ENCODE results near the gene APOC1.
"Not testable (repeated sequence)": the region's sequence is repeated elsewhere in the genome, so short reads cannot be mapped to it uniquely, and the experiment has no call there.

Gene APOC1

DNA sequence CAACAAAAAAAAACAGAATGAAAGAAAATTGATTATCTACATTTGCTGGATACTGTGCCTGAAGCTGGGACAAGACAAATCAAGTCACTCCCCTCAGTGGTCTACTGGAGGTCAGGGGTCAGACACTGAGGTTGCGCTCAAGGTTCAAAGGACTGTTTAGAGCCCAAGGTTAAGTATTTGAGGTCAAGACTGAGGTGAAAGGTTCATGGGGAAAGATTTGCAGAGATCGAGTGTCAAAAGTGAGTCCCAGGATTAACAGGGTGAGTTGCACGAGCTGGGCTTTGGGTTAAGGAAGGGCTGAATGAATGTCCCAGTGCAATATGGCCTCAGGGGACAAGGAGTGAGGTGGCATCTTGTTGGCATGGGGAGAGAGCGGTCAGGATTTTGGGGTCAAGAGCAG is 26.8 kb upstream of the APOC1 start:
- Histone ChIP-seq H3K4me1 (no peaks in the 10 kb centered on the region), H3K9me3 (no peaks in the 10 kb centered on the region), H3K4me3 (ENCODE audit: low read depth, low read length) (no peak overlapping the region), H3K36me3 (peaks cover 7% of the 10 kb centered on the region), H3K27me3 (no peaks in the 10 kb centered on the region)
- no peak for TF ChIP-seq CTCF (IDR thresholded peaks at IDR 0.05; ENCODE audit: low read depth, low read length)
- DNase-seq: no peak

GRCh38 chr19:44888335-44888734 is 26.1 kb upstream of the APOC1 start:
- H3K27me3 ChIP-seq; DNase-seq; H3K4me3 ChIP-seq (ENCODE audit: low read depth, low read length); H3K9me3 ChIP-seq; H3K4me1 ChIP-seq: not testable (repeated sequence)
- peaks cover 14% of the 10 kb centered on the region for H3K36me3 ChIP-seq

GRCh38 chr19:44889830-44890365 is 24.5 kb upstream of the APOC1 start:
- H3K4me1 ChIP-seq: no peaks in the 10 kb centered on the region
- no peak for TF ChIP-seq CTCF (IDR thresholded peaks at IDR 0.05; ENCODE audit: low read depth, low read length)
- peak overlapping the region; percentile 65 for H3K4me3 ChIP-seq (ENCODE audit: low read depth, low read length)
- H3K36me3 ChIP-seq: peaks cover 27% of the 10 kb centered on the region
- no peak for DNase-seq
- no peaks in the 10 kb centered on the region for H3K9me3 ChIP-seq
- no peaks in the 10 kb centered on the region for H3K27me3 ChIP-seq

GRCh38 chr19:44890366-44891015 is 23.9 kb upstream of the APOC1 start:
- no peaks in the 10 kb centered on the region for H3K27me3 ChIP-seq
- H3K36me3 ChIP-seq: peaks cover 33% of the 10 kb centered on the region
- H3K4me3 ChIP-seq (ENCODE audit: low read depth, low read length): peak overlapping the region; percentile 65
- H3K9me3 ChIP-seq: no peaks in the 10 kb centered on the region
- DNase-seq: peak; percentile 100
- TF ChIP-seq CTCF (IDR thresholded peaks at IDR 0.05; ENCODE audit: low read depth, low read length): no peak
- H3K4me1 ChIP-seq: no peaks in the 10 kb centered on the region

GRCh38 chr19:44891016-44891882 is 23.2 kb upstream of the APOC1 start, which contains the start of gene TOMM40:
TSS of gene TOMM40 (plus strand) at chr19:44891254. CDS start at chr19:44891416, 162 bp downstream.
- no peak for TF ChIP-seq CTCF (IDR thresholded peaks at IDR 0.05; ENCODE audit: low read depth, low read length)
- H3K4me1 ChIP-seq: no peaks in the 10 kb centered on the region
- H3K36me3 ChIP-seq: peaks cover 41% of the 10 kb centered on the region
- no peaks in the 10 kb centered on the region for H3K9me3 ChIP-seq
- DNase-seq: no peak
- H3K27me3 ChIP-seq: no peaks in the 10 kb centered on the region
- peak within 1 kb of the TSS; percentile 97 for H3K4me3 ChIP-seq (ENCODE audit: low read depth, low read length)

GRCh38 chr19:44892932-44893331 is 21.5 kb upstream of the APOC1 start:
- Histone ChIP-seq H3K4me3 (ENCODE audit: low read depth, low read length) (no peak overlapping the region), H3K36me3 (peaks cover 55% of the 10 kb centered on the region), H3K9me3 (no peaks in the 10 kb centered on the region), H3K27me3 (no peaks in the 10 kb centered on the region), H3K4me1 (no peaks in the 10 kb centered on the region)
- no peak for DNase-seq
- TF ChIP-seq CTCF (IDR thresholded peaks at IDR 0.05; ENCODE audit: low read depth, low read length): no peak
